Activated B cell treated with CpG ODN at 0.5 μM for 24 hours (primary cell): ENCODE results near the gene CKAP5. TPM values are rescaled to one million over a fixed set of nuclear protein-coding genes. Genes with fewer than 3 reads are reported as not detected.

ENCODE experiments used
- ATAC-seq: fragments of 200-7000 bp; cut with Tn5 transposase; one replicate; pipeline ENCODE4 v1.10.0; 2021; ENCODE audit warnings: low read depth, mild to moderate bottlenecking, moderate library complexity
- CTCF ChIA-PET: fragments of 350-600 bp; sonication (Branson Sonifier 250); formaldehyde crosslinking; loops from one replicate; lab custom pipeline; 2021; ENCODE audit warnings: antibody characterized with exemption; lab: Charles Lee
- POLR2A ChIA-PET: fragments of 350-600 bp; sonication (Branson Sonifier 250); formaldehyde crosslinking; loops from one replicate; lab custom pipeline; 2021; ENCODE audit warnings: antibody characterized with exemption; lab: Charles Lee
- DNase-seq: peaks from one replicate; pipeline ENCODE4 v3.0.0; 2022
- H3K27ac Mint-ChIP-seq: one replicate; pipeline ENCODE4 v1.8.0; 2020; ENCODE audit warnings: mixed read lengths
- H3K27me3 Mint-ChIP-seq: one replicate; pipeline ENCODE4 v1.8.0; 2021; ENCODE audit warnings: mixed read lengths
- H3K36me3 Mint-ChIP-seq: one replicate; pipeline ENCODE4 v1.8.0; 2021; ENCODE audit warnings: low read depth, mixed read lengths
- H3K4me1 Mint-ChIP-seq: one replicate; pipeline ENCODE4 v1.8.0; 2021; ENCODE audit warnings: mixed read lengths
- H3K4me3 Mint-ChIP-seq: one replicate; pipeline ENCODE4 v1.8.0; 2020; ENCODE audit warnings: mild to moderate bottlenecking, mixed read lengths
- H3K9me3 Mint-ChIP-seq: one replicate; pipeline ENCODE4 v1.8.0; 2020; ENCODE audit warnings: mixed read lengths
- CTCF ChIP-seq: fragments of 200-600 bp; IDR thresholded peaks from one replicate; pipeline ENCODE4 v1.8.0; 2022; ENCODE audit warnings: antibody characterized with exemption, mild to moderate bottlenecking
- intact Hi-C: fragments of 100-400 bp; cut with micrococcal nuclease; formaldehyde crosslinking; loops from one replicate; pipeline ENCODE4 v1.15.1; 2024
- total RNA-seq: library from RNA; stranded (reverse); gene quantifications from 2 replicates; pipeline ENCODE4 v1.2.3, GENCODE V29; 2022

CKAP5 gene
- total RNA-seq, 1 donor from 2014 or later: 50.4 TPM

DNA sequence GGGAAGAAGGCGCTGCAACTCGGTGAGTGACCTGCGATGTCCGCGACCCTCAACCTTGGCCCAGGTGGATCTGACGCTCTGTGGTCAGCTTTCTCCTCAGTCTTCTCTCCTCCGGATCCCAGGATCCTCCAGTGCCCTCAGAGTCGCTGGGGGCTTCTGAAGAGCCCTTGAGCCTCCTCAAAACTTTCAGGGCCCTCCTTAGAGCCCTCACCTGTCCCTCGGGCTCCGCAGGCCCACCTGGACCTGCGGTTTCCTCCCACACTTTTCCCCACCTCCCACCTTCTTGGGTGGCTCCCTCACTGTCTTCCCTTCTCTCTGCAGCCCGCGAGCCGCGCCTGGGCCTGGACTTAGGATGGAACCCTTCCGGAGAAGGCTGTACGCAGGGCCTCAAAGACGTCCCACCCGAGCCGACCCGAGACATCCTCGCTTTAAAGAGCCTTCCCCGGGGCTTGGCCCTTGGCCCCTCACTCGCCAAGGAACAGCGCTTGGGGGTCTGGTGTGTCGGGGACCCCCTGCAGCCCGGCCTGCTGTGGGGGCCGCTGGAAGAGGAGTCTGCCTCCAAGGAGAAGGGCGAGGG, 144.9 kb downstream of the CKAP5 start:
- Mint-ChIP-seq H3K4me3 (peak overlapping the region; percentile 99), H3K27me3 (no peaks in the 10 kb centered on the region), H3K4me1 (peaks cover 51% of the 10 kb centered on the region), H3K27ac (peak overlapping the region; percentile 95), H3K9me3 (no peaks in the 10 kb centered on the region), H3K36me3 (peaks cover 61% of the 10 kb centered on the region)
- TF ChIP-seq CTCF: no peak
- ATAC-seq (no peak), DNase-seq (no peak)
- POLR2A ChIA-PET: interaction anchor here (0.6 to 1.7 kb wide), 10 partner anchors 10 to 1014 kb away, joined by 3 to 16 read pairs (median 5); partner anchors contain the start of genes AGBL2, AMBRA1, ATG13 and CSTPP1
- intact Hi-C loops: loop anchor here (5.0 to 10.0 kb wide), 4 partner anchors 146 to 1756 kb away; partner anchors contain the start of genes CKAP5 and SLC39A13
- CTCF ChIA-PET: interaction anchor here (0.8 kb wide), 1 partner anchor 547 kb away, joined by 3 read pairs; the partner anchor contains the start of gene ACP2

- ATAC-seq (peak; percentile 87), DNase-seq (peak; percentile 96)
- Mint-ChIP-seq H3K27me3 (no peaks in the 10 kb centered on the region), H3K9me3 (no peaks in the 10 kb centered on the region), H3K4me1 (peaks cover 51% of the 10 kb centered on the region), H3K4me3 (peak within 1 kb of the TSS; percentile 99), H3K27ac (peak within 1 kb of the TSS; percentile 95), H3K36me3 (peaks cover 61% of the 10 kb centered on the region)
- ChIA-PET CTCF (interaction anchor here (0.8 kb wide), 1 partner anchor 548 kb away, joined by 3 read pairs; the partner anchor contains the start of gene ACP2), POLR2A (interaction anchor here (0.6 to 1.7 kb wide), 12 partner anchors 11 to 1015 kb away, joined by 3 to 16 read pairs (median 5); partner anchors contain the start of genes AGBL2, AMBRA1, ATG13 and CSTPP1)
- intact Hi-C loops: loop anchor here (1.0 to 10.0 kb wide), 14 partner anchors 83 to 1756 kb away; partner anchors contain the start of genes ACP2, AMBRA1, ATG13 and CKAP5
- TF ChIP-seq CTCF: no peak
Measured at GRCh38 chr11:46700241-46701077, 145.6 kb downstream of the CKAP5 start, which contains the start of the genes ARHGAP1 and ZNF408. Gene ARHGAP1 (minus strand): TSS chr11:46700619. CDS start chr11:46696107, 4,512 bp downstream. Gene ZNF408 (plus strand): TSS chr11:46701031. CDS start chr11:46701048, 17 bp downstream.

DNA sequence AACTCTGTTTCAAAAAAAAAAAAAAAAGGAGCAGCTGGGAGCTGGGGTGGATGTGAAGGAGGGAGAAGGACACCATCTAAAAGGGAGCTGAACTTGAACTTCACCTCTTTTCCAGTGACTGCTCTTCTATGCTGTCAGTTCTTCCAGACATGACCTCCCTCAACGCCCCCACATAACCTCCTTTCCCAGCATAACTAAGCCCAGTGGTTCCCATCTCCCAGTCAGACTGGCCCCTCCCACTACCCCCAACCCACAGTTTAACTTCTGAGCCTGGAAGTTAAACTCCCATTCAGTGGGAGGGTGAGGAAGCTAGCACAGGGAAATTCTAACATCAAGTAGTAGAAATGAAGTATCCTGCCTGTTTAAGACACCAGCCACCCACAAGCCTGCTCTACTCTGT, 147.5 kb downstream of the CKAP5 start:
- POLR2A ChIA-PET: no interaction called here

DNA sequence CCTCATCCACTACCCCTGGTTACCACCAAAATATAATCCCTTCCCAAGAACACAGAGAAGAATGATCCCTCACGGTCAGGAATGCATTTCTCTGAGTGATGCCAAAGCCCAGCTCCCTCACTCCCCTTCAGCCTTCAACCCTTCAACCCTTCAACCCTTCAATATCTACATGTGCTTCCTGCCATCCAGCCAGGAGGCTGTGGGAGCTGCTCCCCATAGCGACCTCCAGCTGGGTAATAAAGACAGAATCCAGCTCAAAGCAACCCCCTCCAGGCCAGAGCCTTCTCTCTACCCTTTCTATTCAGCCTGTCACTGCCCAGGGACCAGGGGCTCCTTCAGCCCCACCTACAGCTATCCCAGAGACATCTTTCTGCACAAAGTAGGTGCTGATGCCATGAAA, 148.4 kb downstream of the CKAP5 start:
- no peaks in the 10 kb centered on the region for H3K9me3 Mint-ChIP-seq
- no peaks in the 10 kb centered on the region for H3K27me3 Mint-ChIP-seq
- H3K4me1 Mint-ChIP-seq: peaks cover 47% of the 10 kb centered on the region
- CTCF ChIA-PET: no interaction called here
- TF ChIP-seq CTCF: no peak
- peak overlapping the region; percentile 1 for H3K4me3 Mint-ChIP-seq
- H3K36me3 Mint-ChIP-seq: peaks cover 61% of the 10 kb centered on the region
- ATAC-seq (no peak), DNase-seq (no peak)
- H3K27ac Mint-ChIP-seq: no peak overlapping the region
- intact Hi-C loops: no loop called here
- POLR2A ChIA-PET: interaction anchor here (1.6 kb wide), 1 partner anchor 104 kb away, joined by 4 read pairs; the partner anchor contains the start of gene AMBRA1

More for the DNA sequence above, 147.5 kb downstream of the CKAP5 start:
- intact Hi-C loops: no loop called here
- DNase-seq: no peak
- Mint-ChIP-seq H3K27ac (no peak overlapping the region), H3K4me3 (no peak overlapping the region), H3K4me1 (peaks cover 54% of the 10 kb centered on the region), H3K27me3 (no peaks in the 10 kb centered on the region), H3K36me3 (peaks cover 61% of the 10 kb centered on the region), H3K9me3 (no peaks in the 10 kb centered on the region)
- CTCF ChIA-PET: no interaction called here
- TF ChIP-seq CTCF: no peak
- no peak for ATAC-seq
